Islet precursor cell (in vitro differentiated cells): ENCODE measurements around the gene SIRPG.

Experiments
- DNase-seq: peaks from one replicate; pipeline ENCODE4 v3.0.0-alpha.2; 2018

SIRPG gene

GRCh38 chr20:1588533-1589460, 68.8 kb downstream of the SIRPG start:
- no peak for DNase-seq

GRCh38 chr20:1587781-1588532, 69.6 kb downstream of the SIRPG start:
- no peak for DNase-seq

GRCh38 chr20:1579488-1579887, 78.1 kb downstream of the SIRPG start:
- DNase-seq, result no peak
